HL-60/S4 (cell line): ENCODE measurements around the gene TPRG1L.

Experiments used
- in situ Hi-C: fragments of 300-500 bp; cut with MboI; formaldehyde crosslinking; loops from 2 replicates; pipeline ENCODE4 v1.14.3; 2022; ENCODE audit warnings: low sequenced_read_pairs

TPRG1L gene

DNA sequence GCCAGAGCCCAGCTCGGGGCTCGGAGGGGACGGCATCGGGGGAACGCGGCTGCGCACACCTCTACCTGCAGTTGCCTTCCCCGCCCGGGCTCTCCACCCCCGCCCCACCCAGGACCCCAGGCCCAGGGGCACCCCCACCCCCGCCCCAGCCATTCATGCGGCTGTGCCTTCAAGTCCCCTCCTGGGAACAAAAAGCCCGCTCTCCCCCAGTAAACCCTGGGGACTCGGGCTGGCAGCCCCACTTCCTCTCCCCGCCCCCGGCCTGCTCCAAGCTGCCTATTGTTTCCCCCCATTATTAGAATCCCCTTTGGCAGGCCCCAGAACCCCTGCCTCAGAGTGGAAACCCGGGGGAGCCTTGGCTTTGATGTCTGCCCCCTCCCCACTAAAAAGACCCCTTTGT lies 31.5 kb upstream of the TPRG1L start:
- in situ Hi-C loops, result no loop called here

DNA sequence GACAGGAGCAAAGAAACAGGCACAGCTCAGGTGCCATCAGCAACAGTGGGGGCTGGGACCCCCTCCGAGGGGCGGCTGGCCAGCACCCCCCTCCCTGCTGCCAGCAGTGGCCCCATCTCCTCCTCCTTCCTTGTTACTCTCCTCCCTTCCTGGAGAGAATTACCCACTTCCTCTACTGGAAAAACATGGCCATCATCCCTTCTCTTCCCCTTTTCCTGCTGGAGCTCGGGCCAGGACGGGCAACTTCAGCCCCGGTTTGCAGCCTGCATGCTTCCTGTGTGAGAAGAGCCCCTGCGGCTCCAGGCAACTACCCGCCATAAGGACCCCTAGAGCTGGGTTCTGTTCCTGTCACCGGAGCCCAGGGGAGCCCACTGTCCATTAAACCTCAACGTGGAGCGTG lies 31.1 kb upstream of the TPRG1L start:
- in situ Hi-C loops, result no loop called here

DNA sequence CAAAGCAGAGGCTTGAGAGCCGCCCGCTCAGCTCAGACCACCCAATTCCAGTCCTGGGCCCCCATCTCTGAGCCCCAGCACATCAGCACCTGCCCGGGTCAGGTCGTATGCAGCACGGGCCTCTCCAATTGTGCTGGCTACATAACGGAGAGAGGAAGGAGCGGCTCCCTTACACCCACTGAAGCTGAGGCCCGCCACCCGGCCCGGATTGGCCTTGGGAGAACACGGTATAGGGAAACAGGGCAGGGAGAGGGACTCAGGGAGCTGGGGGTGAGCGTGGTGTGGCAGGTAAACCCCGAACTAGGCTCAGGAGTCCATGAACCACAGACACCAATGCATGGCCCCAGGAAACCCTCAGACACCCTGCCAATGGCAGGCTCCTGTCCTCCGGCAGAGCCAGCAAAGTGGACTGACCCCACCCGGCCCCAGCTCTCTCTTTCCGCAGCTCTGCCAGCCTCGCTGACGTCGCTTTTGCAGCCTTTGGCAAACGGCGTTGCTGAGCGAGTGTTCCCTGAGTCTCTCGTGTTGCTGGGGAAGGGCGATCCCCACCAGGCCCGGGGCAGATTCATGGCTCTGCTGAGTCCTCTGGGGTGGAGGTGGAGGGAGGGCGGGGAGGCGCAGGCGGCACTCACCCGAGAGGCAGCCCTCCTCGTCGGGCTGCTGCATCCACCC lies 30.0 kb upstream of the TPRG1L start:
- in situ Hi-C loops, result no loop called here

DNA sequence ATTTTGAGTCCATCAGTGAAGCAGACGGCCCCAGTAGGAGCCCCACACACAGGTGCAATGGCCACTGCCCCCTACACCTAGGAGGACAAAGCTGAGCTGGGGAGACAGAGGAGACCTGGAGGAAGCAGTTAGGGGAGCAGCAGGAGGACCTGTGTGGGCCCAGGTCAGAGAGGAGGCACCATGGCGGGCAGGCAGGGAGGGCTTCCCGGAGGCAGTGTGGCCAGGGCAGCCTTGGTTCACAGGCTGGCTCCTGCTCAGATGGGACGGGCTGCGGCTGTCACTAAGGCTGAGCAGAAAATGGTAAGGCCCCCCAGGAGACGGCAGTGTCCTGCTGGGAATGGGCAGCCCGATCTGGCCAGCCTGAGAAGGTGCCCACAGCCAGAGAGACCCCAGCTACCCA lies 28.9 kb upstream of the TPRG1L start:
- in situ Hi-C loops, result no loop called here

- in situ Hi-C loops, result no loop called here
These were observed 27.9 kb upstream of the TPRG1L start for GRCh38 chr1:3596663-3597598.

GRCh38 chr1:3597599-3597964 lies 27.2 kb upstream of the TPRG1L start:
- in situ Hi-C loops, result no loop called here

DNA sequence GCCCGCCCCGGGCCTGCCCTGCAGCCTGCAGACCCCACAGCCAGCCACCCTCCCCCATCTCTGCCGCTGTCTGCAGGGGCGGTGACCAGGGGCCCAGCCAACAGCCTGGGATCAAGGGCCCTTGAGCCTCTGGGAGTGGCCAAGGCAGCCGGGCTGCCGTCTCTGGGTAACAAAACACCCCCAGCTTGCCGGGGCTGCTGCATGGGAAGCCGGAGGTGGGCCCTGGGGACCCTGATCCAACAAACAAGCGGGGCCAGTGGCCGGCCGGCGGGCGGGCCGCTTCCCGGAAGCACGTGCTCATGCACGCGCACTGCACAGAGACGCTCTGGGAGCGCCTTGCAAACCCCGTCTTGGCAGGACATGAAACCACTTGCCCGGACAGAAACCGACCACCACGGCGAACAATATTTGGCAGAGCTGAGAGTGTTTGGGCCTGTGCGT lies 26.7 kb upstream of the TPRG1L start:
- in situ Hi-C loops, result no loop called here

DNA sequence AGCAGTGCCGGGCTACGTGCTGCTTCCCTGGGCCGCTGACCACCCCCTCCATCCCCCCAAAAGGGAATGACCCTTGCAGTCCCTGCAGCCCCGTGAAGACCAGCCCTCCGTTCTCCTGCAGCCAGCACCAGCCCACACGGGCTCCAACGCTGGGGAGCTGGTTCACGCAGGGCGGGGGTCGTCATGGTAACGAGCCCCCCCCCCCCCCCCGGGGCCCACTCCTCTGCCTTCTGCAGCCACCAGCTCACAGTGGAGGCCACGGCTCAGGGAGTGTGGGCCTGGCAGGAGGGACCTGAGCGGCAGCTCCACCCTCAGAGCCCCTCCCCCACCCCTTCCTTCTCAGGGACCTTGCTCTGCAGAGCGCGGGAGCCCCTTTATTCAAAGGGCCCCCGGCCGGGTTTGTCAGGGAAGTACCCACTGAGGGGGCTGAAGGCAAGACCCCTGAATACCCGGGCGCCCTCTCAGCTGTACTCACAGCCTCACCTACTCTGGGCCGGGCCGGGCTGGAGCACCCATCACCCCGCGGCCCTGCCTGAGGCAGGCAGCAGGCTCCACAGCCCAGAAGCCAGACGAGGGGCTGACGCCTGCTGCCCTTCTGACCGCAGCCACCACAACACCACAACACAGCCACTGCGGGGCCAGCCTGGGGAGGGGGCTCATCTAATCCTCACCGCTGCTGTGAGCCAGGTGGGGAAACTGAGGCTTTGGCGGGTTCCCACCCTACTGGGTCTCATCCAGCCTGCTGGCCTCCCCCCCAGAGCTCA lies 26.1 kb upstream of the TPRG1L start:
- in situ Hi-C loops, result no loop called here

GRCh38 chr1:3599286-3599811 lies 25.5 kb upstream of the TPRG1L start:
- in situ Hi-C loops, result no loop called here

GRCh38 chr1:3599816-3600215 lies 25.0 kb upstream of the TPRG1L start:
- in situ Hi-C loops, result no loop called here

DNA sequence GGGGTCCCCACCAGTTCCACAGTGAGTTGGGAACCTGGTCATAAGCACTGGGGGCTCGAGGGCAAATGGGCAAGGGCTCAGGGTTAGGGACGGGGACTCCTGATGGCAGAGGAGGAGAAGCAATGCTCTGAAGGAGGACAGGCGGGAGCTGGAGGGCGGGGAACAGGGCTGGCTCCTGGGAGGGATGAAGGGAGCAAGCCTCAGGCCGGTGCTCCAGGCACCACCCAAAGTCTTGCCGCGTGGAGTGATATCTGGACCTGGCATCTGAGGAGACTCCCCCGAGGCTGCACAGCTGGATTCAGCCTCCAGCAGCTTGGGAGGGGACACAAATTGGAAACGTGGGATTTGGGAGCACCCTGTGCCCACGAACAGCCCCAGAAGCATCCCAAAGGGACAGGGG lies 24.5 kb upstream of the TPRG1L start:
- in situ Hi-C loops, result no loop called here

GRCh38 chr1:3601743-3602142 lies 23.1 kb upstream of the TPRG1L start:
- in situ Hi-C loops, result no loop called here

DNA sequence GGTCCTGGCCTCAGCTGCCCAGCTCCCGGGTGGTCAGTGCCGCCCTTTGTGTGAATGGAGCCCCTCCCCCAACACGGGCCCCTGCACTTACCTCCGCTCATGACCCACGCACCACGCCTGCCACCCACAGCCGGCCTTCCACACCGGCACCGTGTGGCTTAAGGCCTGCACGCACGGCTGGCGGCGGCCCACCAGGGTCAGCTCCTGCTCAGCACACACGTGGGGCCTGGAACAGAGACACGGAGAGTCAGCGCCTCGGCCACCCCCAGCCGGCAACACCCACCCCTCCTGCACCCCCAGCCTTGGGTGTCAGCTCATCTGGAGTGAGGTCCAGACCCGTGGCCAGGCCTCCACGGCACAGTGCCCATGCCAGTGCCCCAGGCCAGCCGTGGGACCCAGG lies 22.4 kb upstream of the TPRG1L start:
- in situ Hi-C loops, result no loop called here

DNA sequence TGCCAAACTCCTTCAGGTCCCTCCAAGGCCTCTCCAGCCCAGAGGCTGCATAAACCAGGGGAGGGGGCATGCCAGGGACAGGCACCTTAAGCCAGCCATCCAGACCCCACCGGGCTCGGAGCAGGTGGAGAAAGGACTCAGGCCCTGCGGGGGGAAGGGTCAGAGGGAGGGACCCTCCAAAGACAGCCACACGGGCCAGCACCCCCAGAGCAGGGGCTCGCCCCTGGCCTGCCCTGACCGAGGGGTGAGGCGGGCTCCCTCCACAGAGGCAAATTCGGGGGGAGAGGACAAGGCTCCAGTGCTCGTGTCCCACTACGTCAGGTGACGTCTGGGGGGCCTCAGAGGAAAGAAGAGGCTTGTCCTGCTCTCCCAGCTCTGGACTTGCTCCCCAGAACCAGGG lies 21.7 kb upstream of the TPRG1L start:
- in situ Hi-C loops, result no loop called here

DNA sequence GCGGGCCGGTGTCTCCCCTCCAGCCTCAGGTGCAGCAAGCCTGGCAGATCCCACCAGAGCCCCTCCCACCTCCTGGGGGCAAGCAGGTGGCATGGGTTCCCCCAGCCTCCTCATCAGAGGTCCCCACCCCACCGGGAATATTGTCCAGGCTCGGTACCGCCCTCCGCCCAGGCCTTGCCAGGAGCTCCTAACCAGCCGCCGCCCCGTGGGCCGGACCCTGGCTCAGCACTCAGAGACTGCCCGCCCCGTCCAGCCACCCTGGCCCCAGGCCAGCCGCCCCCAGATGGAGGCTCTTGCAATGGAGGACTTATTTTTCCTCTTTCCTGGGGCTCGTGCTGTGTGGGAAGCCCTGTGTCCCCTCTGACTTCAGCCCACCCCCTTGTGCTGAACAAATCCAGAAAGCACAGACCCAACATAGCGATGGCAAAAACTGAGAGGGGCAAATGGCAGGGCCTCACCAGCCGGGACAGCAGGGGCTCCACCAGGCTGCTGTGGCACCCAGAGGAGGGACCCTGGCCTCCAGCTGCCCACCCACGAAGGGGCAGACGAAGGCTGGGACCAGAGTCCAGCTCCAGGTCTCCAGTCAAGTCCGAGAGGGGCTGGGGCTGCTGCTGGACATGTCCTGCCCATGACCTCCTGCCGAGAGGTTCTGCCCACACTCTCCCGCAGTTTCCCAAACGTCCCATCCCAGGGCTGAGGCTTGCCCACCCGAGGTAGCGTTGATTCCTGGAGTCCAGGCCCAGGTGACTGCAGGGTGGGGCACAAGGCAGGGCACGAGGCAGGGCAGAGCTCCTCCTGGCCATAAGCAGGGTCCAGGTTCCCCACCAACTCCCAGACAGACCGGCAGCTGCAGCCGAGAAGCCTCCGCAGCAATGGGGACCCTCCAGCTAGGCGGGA lies 21.0 kb upstream of the TPRG1L start:
- in situ Hi-C loops, result no loop called here

DNA sequence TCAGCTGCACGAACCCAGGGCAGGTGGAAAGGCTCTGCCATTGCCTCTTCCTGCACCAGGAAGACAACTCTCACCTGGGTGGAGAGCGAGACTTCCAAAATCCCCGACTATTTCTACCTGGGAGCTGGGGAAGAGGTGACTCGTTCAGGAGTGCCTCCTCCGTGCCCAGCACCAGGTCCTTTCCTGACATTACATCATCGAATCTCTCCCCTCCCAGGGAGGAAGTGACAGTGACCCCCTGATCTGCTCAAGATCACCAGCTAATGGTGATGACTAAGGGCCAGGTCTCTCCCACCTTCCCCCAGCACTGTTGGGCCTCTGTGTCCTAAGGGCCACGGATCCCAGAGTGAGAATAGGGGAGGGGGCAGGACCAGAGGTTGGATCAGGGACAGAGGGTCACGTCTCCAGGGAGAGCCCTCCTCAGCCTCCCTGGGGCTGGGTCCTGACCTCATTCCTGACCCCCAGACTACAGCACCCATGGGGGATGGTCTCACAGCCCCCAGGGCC lies 20.3 kb upstream of the TPRG1L start:
- in situ Hi-C loops, result no loop called here

GRCh38 chr1:3604997-3605823 lies 19.6 kb upstream of the TPRG1L start:
- in situ Hi-C loops, result no loop called here

GRCh38 chr1:3606779-3607702 lies 17.8 kb upstream of the TPRG1L start:
- in situ Hi-C loops, result no loop called here
